SK-N-SH treated with all-trans-retinoic acid at 6 μM for 48 hours (cell line): ENCODE data around the gene ARHGAP18.

Source experiments
- ATAC-seq: fragments of 200-7000 bp; cut with Tn5 transposase; 3 replicates; pipeline ENCODE4 v1.9.1; 2020; ENCODE audit warnings: mild to moderate bottlenecking, moderate library complexity
- ARNTL ChIP-seq: fragments of 450-650 bp; formaldehyde crosslinking; IDR thresholded peaks from 2 replicates; pipeline ENCODE4 v1.5.0; 2020; ENCODE audit warnings: low read depth, mild to moderate bottlenecking, moderate library complexity, borderline replicate concordance
- BACH2 ChIP-seq: fragments of 250-450 bp; sonication (Bioruptor Pico); IDR thresholded peaks from 2 replicates; pipeline ENCODE4 v1.9.0; 2021; ENCODE audit warnings: mild to moderate bottlenecking, borderline replicate concordance
- CSDC2 ChIP-seq: fragments of 250-450 bp; sonication (Bioruptor Pico); IDR thresholded peaks from 2 replicates; pipeline ENCODE4 v1.5.0; 2020; ENCODE audit warnings: mild to moderate bottlenecking, moderate library complexity
- ISL1 ChIP-seq: fragments of 250-450 bp; sonication (Bioruptor Pico); IDR thresholded peaks from 2 replicates; pipeline ENCODE4 v2.1.2; 2022; ENCODE audit warnings: mild to moderate bottlenecking, moderate library complexity
- OSR1 ChIP-seq: fragments of 250-450 bp; sonication (Bioruptor Pico); IDR thresholded peaks from 2 replicates; pipeline ENCODE4 v1.8.0; 2022; ENCODE audit warnings: moderate library complexity, mild to moderate bottlenecking, inconsistent platforms
- PATZ1 ChIP-seq: fragments of 250-450 bp; sonication (Bioruptor Pico); IDR thresholded peaks from 2 replicates; pipeline ENCODE4 v1.8.0; 2020; ENCODE audit warnings: mild to moderate bottlenecking, moderate library complexity, borderline replicate concordance
- RARB ChIP-seq: fragments of 250-450 bp; sonication (Bioruptor Pico); IDR thresholded peaks from 2 replicates; pipeline ENCODE4 v1.8.0; 2021; ENCODE audit warnings: mild to moderate bottlenecking, moderate library complexity
- SNAI2 ChIP-seq: fragments of 250-450 bp; sonication (Bioruptor Pico); IDR thresholded peaks from 2 replicates; pipeline ENCODE4 v1.5.0; 2020; ENCODE audit warnings: mild to moderate bottlenecking, moderate library complexity
- TCF4 ChIP-seq: fragments of 250-450 bp; sonication (Bioruptor Pico); IDR thresholded peaks from 2 replicates; pipeline ENCODE4 v1.8.0; 2021; ENCODE audit warnings: mild to moderate bottlenecking, moderate library complexity, borderline replicate concordance
- TOX ChIP-seq: fragments of 250-450 bp; sonication (Bioruptor Pico); IDR thresholded peaks from 2 replicates; pipeline ENCODE4 v1.8.0; 2021; ENCODE audit warnings: mild to moderate bottlenecking, moderate library complexity, borderline replicate concordance
- TSHZ2 ChIP-seq: fragments of 250-450 bp; sonication (Bioruptor Pico); IDR thresholded peaks from 2 replicates; pipeline ENCODE4 v1.5.0; 2020; ENCODE audit warnings: mild to moderate bottlenecking, moderate library complexity
- ZC3H10 ChIP-seq: fragments of 250-450 bp; sonication (Bioruptor Pico); IDR thresholded peaks from 2 replicates; pipeline ENCODE4 v1.5.1; 2021; ENCODE audit warnings: mild to moderate bottlenecking, moderate library complexity
- ZFP3 ChIP-seq: fragments of 250-450 bp; sonication (Bioruptor Pico); IDR thresholded peaks from 2 replicates; pipeline ENCODE4 v1.5.0; 2020; ENCODE audit warnings: mild to moderate bottlenecking, moderate library complexity
- ZFP30 ChIP-seq: fragments of 450-650 bp; formaldehyde crosslinking; IDR thresholded peaks from 2 replicates; pipeline ENCODE4 v1.5.0; 2022; ENCODE audit warnings: mild to moderate bottlenecking, moderate library complexity
- ZNF565 ChIP-seq: fragments of 450-650 bp; formaldehyde crosslinking; conservative IDR thresholded peaks from 2 replicates; pipeline ENCODE4 v1.5.0; 2020; ENCODE audit warnings: low read depth, mild to moderate bottlenecking, moderate library complexity
- ZNF70 ChIP-seq: fragments of 450-650 bp; formaldehyde crosslinking; IDR thresholded peaks from 2 replicates; pipeline ENCODE4 v1.5.0; 2020; ENCODE audit warnings: mild to moderate bottlenecking, moderate library complexity
- TF ChIP-seq, protein P1 (sequence below): fragments of 250-450 bp; sonication (Bioruptor Pico); IDR thresholded peaks from 2 replicates; pipeline ENCODE4 v1.8.0; 2021; ENCODE audit warnings: low read depth, mild to moderate bottlenecking, moderate library complexity, borderline replicate concordance
- TF ChIP-seq, protein P2 (sequence below): fragments of 250-450 bp; sonication (Bioruptor Pico); IDR thresholded peaks from 2 replicates; pipeline ENCODE4 v1.5.1; 2020; ENCODE audit warnings: low read depth, mild to moderate bottlenecking, moderate library complexity
- TF ChIP-seq, protein P3 (sequence below): fragments of 250-450 bp; sonication (Bioruptor Pico); IDR thresholded peaks from 2 replicates; pipeline ENCODE4 v1.5.1; 2021; ENCODE audit warnings: mild to moderate bottlenecking, moderate library complexity

Gene ARHGAP18

DNA sequence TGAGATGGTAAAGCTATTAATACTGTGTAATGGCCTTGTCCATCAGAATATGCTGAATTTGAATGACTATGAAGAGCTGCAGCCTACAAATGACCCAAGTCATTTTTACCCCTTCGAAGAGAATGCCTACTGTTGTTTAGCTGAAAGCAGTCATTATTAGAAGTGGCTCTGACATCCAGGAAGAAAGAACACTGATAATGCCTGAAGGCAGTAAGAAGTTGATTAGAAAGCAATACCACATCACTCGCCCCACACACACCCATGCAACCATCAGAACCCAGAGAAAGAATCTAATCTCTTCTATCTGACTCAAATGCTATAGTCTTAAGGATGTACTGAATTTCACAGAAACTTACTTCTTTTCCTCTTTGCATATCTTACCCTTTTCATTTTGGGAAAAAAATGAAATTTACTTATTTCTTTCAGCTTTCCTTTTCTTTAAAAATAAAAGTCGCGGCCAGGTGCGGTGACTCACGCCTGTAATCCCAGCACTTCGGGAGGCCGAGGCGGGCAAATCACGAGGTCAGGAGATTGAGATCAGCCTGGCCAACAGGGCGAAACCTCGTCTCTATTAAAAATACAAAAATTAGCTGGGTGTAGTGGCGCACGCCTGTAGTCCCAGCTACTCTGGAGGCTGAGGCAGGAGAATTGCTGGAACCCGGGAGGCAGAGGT is 61.0 kb downstream of the ARHGAP18 start:
- ATAC-seq = no peak
- no peak for TF ChIP-seq ZFP3 (CRISPR knock-in tag)
- no peak for TF ChIP-seq ARNTL
- no peak for TF ChIP-seq ZNF70
- TF ChIP-seq RARB (CRISPR knock-in tag) = no peak
- TF ChIP-seq ZC3H10 (CRISPR knock-in tag) = no peak
- TF ChIP-seq PATZ1 (CRISPR knock-in tag) = no peak
- TF ChIP-seq ZNF565 (CRISPR knock-in tag) = no peak
- TF ChIP-seq TCF4 = no peak
- TF ChIP-seq, protein P1, sequence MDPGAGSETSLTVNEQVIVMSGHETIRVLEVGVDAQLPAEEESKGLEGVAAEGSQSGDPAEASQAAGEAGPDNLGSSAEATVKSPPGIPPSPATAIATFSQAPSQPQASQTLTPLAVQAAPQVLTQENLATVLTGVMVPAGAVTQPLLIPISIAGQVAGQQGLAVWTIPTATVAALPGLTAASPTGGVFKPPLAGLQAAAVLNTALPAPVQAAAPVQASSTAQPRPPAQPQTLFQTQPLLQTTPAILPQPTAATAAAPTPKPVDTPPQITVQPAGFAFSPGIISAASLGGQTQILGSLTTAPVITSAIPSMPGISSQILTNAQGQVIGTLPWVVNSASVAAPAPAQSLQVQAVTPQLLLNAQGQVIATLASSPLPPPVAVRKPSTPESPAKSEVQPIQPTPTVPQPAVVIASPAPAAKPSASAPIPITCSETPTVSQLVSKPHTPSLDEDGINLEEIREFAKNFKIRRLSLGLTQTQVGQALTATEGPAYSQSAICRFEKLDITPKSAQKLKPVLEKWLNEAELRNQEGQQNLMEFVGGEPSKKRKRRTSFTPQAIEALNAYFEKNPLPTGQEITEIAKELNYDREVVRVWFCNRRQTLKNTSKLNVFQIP (CRISPR knock-in tag) = no peak
- no peak for TF ChIP-seq OSR1 (CRISPR knock-in tag)
- no peak for TF ChIP-seq CSDC2 (CRISPR knock-in tag)
- no peak for TF ChIP-seq SNAI2 (CRISPR knock-in tag)
- TF ChIP-seq, protein P2, sequence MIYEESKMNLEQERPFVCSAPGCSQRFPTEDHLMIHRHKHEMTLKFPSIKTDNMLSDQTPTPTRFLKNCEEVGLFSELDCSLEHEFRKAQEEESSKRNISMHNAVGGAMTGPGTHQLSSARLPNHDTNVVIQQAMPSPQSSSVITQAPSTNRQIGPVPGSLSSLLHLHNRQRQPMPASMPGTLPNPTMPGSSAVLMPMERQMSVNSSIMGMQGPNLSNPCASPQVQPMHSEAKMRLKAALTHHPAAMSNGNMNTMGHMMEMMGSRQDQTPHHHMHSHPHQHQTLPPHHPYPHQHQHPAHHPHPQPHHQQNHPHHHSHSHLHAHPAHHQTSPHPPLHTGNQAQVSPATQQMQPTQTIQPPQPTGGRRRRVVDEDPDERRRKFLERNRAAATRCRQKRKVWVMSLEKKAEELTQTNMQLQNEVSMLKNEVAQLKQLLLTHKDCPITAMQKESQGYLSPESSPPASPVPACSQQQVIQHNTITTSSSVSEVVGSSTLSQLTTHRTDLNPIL = no peak
- TF ChIP-seq TOX (CRISPR knock-in tag) = no peak
- TF ChIP-seq TSHZ2 = no peak
- TF ChIP-seq BACH2 (CRISPR knock-in tag) = no peak
- TF ChIP-seq, protein P3, sequence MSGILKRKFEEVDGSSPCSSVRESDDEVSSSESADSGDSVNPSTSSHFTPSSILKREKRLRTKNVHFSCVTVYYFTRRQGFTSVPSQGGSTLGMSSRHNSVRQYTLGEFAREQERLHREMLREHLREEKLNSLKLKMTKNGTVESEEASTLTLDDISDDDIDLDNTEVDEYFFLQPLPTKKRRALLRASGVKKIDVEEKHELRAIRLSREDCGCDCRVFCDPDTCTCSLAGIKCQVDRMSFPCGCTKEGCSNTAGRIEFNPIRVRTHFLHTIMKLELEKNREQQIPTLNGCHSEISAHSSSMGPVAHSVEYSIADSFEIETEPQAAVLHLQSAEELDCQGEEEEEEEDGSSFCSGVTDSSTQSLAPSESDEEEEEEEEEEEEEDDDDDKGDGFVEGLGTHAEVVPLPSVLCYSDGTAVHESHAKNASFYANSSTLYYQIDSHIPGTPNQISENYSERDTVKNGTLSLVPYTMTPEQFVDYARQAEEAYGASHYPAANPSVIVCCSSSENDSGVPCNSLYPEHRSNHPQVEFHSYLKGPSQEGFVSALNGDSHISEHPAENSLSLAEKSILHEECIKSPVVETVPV (CRISPR knock-in tag) = no peak

DNA sequence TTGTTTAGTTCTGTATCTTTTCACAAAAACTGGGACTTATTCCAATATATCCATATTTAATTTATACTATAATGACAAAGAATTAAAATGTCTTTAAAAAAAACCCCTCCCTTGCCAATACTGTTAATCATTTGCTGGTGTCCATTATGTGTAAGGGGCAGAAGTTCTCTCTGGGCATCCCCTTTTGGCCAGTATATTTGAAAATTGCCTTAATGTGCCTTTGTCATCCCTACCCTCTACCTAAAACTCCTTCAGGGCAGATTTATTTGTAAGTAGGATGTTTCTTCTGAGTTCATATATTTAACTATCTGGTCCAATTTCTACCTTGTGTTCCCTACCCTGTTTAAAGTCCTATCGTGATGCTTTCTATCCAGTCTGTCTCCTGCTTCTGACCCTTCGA is 62.9 kb downstream of the ARHGAP18 start:
- ATAC-seq = peak; percentile 9
- TF ChIP-seq, protein P2 = no peak
- TF ChIP-seq, protein P1 (CRISPR knock-in tag) = no peak
- TF ChIP-seq TOX (CRISPR knock-in tag) (no peak), BACH2 (CRISPR knock-in tag) (no peak), PATZ1 (CRISPR knock-in tag) (no peak), ZNF70 (no peak), TSHZ2 (no peak), ISL1 (no peak), ZFP30 (no peak)
- TF ChIP-seq, protein P3 (CRISPR knock-in tag) = no peak
